Hepatocyte (in vitro differentiated cells): ENCODE measurements around the gene HECW1. TPM values are rescaled to one million over a fixed set of nuclear protein-coding genes. Genes with fewer than 3 reads are reported as not detected.

Experiments used
- DNase-seq: peaks from one replicate; pipeline ENCODE4 v3.0.0-alpha.2; 2016; ENCODE audit warnings: low spot score
- H2AFZ ChIP-seq: fragments of 200-600 bp; sonication (generic); 2 replicates; pipeline ENCODE4 v1.6.0; 2016; ENCODE audit warnings: antibody characterized with exemption, mild to moderate bottlenecking
- H3K27ac ChIP-seq: fragments of 200-600 bp; sonication (generic); 2 replicates; pipeline ENCODE4 v1.5.1; 2016; ENCODE audit warnings: mild to moderate bottlenecking
- H3K27me3 ChIP-seq: fragments of 200-600 bp; sonication (generic); 2 replicates; pipeline ENCODE4 v1.6.1; 2016
- H3K36me3 ChIP-seq: fragments of 200-600 bp; sonication (generic); replicated peaks from 2 replicates; pipeline ENCODE4 v1.5.1; 2016; ENCODE audit warnings: low read depth; ENCODE audit not compliant: insufficient read depth
- H3K4me1 ChIP-seq: fragments of 200-600 bp; sonication (generic); 2 replicates; pipeline ENCODE4 v1.5.1; 2016; ENCODE audit warnings: mild to moderate bottlenecking, moderate library complexity; ENCODE audit not compliant: insufficient read depth
- H3K4me2 ChIP-seq: fragments of 200-600 bp; sonication (generic); 2 replicates; pipeline ENCODE4 v1.6.0; 2016
- H3K4me3 ChIP-seq: fragments of 200-600 bp; sonication (generic); 2 replicates; pipeline ENCODE4 v1.5.1; 2016; ENCODE audit warnings: mild to moderate bottlenecking
- H3K79me2 ChIP-seq: fragments of 200-600 bp; sonication (generic); 2 replicates; pipeline ENCODE4 v1.6.0; 2017; ENCODE audit warnings: mild to moderate bottlenecking
- H3K9me2 ChIP-seq: fragments of 200-600 bp; sonication (generic); replicated peaks from 2 replicates; pipeline ENCODE4 v1.6.0; 2017; ENCODE audit warnings: mild to moderate bottlenecking; ENCODE audit not compliant: insufficient read depth
- H3K9me3 ChIP-seq: fragments of 200-600 bp; sonication (generic); 2 replicates; pipeline ENCODE4 v1.5.1; 2016; ENCODE audit warnings: low read depth, mild to moderate bottlenecking
- H4K20me1 ChIP-seq: fragments of 200-600 bp; sonication (generic); 2 replicates; pipeline ENCODE4 v1.6.0; 2016; ENCODE audit warnings: mild to moderate bottlenecking; ENCODE audit not compliant: insufficient read depth, poor library complexity, severe bottlenecking
- EZH2 ChIP-seq: fragments of 200-600 bp; sonication (generic); IDR thresholded peaks from 2 replicates; pipeline ENCODE4 v1.6.1; 2016; ENCODE audit warnings: antibody characterized with exemption, mild to moderate bottlenecking, borderline replicate concordance
- EZH2phosphoT487 ChIP-seq: fragments of 200-600 bp; sonication (generic); IDR thresholded peaks from one replicate; pipeline ENCODE4 v1.6.1; 2018; ENCODE audit warnings: antibody characterized with exemption, mild to moderate bottlenecking, low read depth, moderate library complexity; ENCODE audit not compliant: unreplicated experiment, severe bottlenecking
- WGBS: methylation state at CpG from one replicate; pipeline ENCODE4 v1.1.6; 2016; ENCODE audit warnings: low lambda C conversion rate; ENCODE audit errors: missing lambda C conversion rate; 5-methylcytosine and 5-hydroxymethylcytosine counted together
- polyA plus RNA-seq: library from polyadenylated mRNA; unstranded; fragments of >200 nt; fragmentation: Nextera tagmentation; extraction: Ambion mirVana; gene quantifications from 2 replicates; pipeline ENCODE4 v1.2.1, GENCODE V29; 2016
- total RNA-seq: library from RNA; depleted of rRNA; stranded (reverse); fragments of >200 nt; gene quantifications from 2 replicates; pipeline ENCODE4 v1.2.3, GENCODE V29; 2014
- TF ChIP-seq, protein P1 (sequence below): fragments of 200-600 bp; sonication (generic); IDR thresholded peaks from 2 replicates; pipeline ENCODE4 v1.5.1; 2016; ENCODE audit warnings: antibody characterized with exemption, mild to moderate bottlenecking; ENCODE audit not compliant: poor library complexity

The HECW1 gene
- total and polyA plus RNA-seq, 2 experiments from 2014 or later, result 1.5 to 7.6 TPM

DNA sequence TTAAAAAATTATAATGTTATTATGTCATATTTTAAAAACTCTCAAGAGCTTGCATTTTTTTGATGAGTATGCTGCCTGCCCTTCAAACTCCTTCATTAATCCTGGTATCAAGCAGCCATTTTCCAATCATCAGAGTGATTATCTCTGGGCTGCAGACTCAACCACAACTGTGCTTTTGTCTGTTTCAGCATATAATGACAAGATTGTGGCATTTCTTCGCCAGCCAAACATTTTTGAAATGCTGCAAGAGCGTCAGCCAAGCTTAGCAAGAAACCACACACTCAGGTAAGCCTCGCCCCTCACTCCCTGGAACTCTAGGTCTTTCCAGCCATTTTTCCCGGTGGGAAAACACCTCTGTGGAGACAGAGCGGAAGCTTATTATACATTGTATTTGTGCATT lies 380.4 kb downstream of the HECW1 start:
- no peak overlapping the region for H3K27ac ChIP-seq
- H3K9me2 ChIP-seq, result no peaks in the 10 kb centered on the region
- no peak for TF ChIP-seq EZH2phosphoT487
- TF ChIP-seq, protein P1, sequence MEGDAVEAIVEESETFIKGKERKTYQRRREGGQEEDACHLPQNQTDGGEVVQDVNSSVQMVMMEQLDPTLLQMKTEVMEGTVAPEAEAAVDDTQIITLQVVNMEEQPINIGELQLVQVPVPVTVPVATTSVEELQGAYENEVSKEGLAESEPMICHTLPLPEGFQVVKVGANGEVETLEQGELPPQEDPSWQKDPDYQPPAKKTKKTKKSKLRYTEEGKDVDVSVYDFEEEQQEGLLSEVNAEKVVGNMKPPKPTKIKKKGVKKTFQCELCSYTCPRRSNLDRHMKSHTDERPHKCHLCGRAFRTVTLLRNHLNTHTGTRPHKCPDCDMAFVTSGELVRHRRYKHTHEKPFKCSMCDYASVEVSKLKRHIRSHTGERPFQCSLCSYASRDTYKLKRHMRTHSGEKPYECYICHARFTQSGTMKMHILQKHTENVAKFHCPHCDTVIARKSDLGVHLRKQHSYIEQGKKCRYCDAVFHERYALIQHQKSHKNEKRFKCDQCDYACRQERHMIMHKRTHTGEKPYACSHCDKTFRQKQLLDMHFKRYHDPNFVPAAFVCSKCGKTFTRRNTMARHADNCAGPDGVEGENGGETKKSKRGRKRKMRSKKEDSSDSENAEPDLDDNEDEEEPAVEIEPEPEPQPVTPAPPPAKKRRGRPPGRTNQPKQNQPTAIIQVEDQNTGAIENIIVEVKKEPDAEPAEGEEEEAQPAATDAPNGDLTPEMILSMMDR, result no peak
- no peak for TF ChIP-seq EZH2
- no peak overlapping the region for H3K4me2 ChIP-seq
- peaks cover 16% of the 10 kb centered on the region for H3K4me1 ChIP-seq
- H4K20me1 ChIP-seq, result no peaks in the 10 kb centered on the region
- WGBS, result 89% methylated on average over 5 of the region's 5 CpGs
- no peak overlapping the region for H3K4me3 ChIP-seq
- DNase-seq, result no peak
- H3K36me3 ChIP-seq, result no peaks in the 10 kb centered on the region
- no peak overlapping the region for H2AFZ ChIP-seq
- H3K79me2 ChIP-seq, result no peaks in the 10 kb centered on the region
- H3K9me3 ChIP-seq, result no peaks in the 10 kb centered on the region
- H3K27me3 ChIP-seq, result no peaks in the 10 kb centered on the region

DNA sequence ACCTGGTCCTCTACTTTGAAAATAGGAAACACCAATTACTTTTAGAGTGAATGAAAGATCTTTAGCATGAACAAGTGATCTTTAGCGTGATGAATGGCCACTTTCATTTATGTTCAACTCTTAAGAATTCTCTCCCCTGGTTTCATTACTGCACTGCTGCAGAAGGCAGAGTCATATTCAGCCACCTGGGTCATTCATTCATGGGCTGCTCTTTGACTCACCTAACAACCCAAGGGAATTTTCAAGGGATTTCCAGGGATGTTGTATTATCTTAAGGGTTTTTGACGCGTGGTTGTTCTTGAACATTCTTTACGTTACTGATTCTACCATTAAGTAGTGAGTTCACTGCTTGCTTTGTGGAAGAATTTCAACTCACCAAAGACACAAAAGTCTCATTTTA lies 383.1 kb downstream of the HECW1 start:
- H3K79me2 ChIP-seq, result no peaks in the 10 kb centered on the region
- no peak overlapping the region for H3K4me3 ChIP-seq
- 83% methylated on average over 4 of the region's 4 CpGs for WGBS
- H2AFZ ChIP-seq, result no peak overlapping the region
- no peak overlapping the region for H3K27ac ChIP-seq
- no peaks in the 10 kb centered on the region for H3K36me3 ChIP-seq
- no peak for DNase-seq
- H3K9me2 ChIP-seq, result no peaks in the 10 kb centered on the region
- H3K27me3 ChIP-seq, result no peaks in the 10 kb centered on the region
- H3K4me2 ChIP-seq, result no peak overlapping the region
- no peaks in the 10 kb centered on the region for H3K9me3 ChIP-seq
- H3K4me1 ChIP-seq, result no peaks in the 10 kb centered on the region
- TF ChIP-seq EZH2phosphoT487, result no peak
- TF ChIP-seq, protein P1, result no peak
- TF ChIP-seq EZH2, result no peak
- H4K20me1 ChIP-seq, result no peaks in the 10 kb centered on the region

DNA sequence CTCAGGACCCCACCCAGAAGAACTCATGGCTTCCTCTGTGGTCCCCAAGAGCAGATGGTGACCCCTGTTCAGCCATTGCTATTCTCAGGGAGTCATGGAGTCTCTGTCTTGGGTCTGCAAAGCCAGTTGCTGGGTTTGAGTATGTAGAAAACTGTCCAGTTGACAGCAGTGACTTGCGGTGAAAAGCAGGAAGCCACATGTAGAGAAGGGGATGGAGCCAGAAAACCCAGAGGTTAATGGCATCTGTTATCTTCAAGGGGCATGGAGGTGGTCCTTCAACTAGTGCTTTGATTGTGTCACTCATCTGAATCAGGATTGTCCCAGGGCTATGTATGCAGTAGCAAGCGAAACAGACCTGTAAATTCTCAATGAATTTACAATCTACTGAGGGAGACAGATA lies 384.1 kb downstream of the HECW1 start:
- Histone ChIP-seq H3K9me3 (no peaks in the 10 kb centered on the region), H3K79me2 (no peaks in the 10 kb centered on the region), H3K4me1 (no peaks in the 10 kb centered on the region), H2AFZ (no peak overlapping the region), H3K27ac (no peak overlapping the region), H4K20me1 (no peaks in the 10 kb centered on the region), H3K9me2 (no peaks in the 10 kb centered on the region), H3K4me2 (no peak overlapping the region), H3K36me3 (no peaks in the 10 kb centered on the region), H3K27me3 (no peaks in the 10 kb centered on the region), H3K4me3 (no peak overlapping the region)
- no peak for DNase-seq
- TF ChIP-seq, protein P1, result no peak
- TF ChIP-seq EZH2 (no peak), EZH2phosphoT487 (no peak)
- 97% methylated on average over 2 of the region's 2 CpGs for WGBS

DNA sequence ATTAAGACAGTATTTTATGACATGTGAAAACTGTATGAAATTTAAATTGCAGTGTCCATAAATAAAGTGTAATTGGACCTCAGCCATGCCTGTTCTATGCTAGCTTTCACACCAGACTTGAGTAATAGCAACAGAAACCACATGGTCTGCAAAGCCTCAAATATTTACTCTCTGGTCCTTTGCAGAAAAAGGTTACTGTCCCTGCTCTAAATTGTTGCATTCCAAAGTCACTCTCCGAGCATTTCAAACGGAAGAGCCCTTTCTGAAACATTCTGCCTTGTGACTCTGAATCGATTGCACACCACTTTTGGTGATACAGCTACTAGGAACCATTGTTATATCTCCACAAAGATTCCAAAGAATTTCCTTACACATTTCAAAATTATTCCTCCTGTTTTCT lies 389.4 kb downstream of the HECW1 start:
- Histone ChIP-seq H3K79me2 (no peaks in the 10 kb centered on the region), H4K20me1 (no peaks in the 10 kb centered on the region), H3K9me2 (no peaks in the 10 kb centered on the region), H3K4me1 (no peaks in the 10 kb centered on the region), H3K27ac (no peak overlapping the region), H3K9me3 (no peaks in the 10 kb centered on the region), H3K36me3 (no peaks in the 10 kb centered on the region), H3K4me2 (peak overlapping the region; percentile 5), H3K4me3 (no peak overlapping the region), H3K27me3 (no peaks in the 10 kb centered on the region), H2AFZ (no peak overlapping the region)
- 21% methylated on average over 3 of the region's 3 CpGs for WGBS
- no peak for DNase-seq
- no peak for TF ChIP-seq EZH2
- TF ChIP-seq, protein P1, result no peak
